ENCODE data around the gene PTPRN2. TPM values are rescaled to one million over a fixed set of nuclear protein-coding genes. Genes with fewer than 3 reads are reported as not detected.
A peak's percentile ranks its signal among the peaks of the same experiment; 100 is the strongest.

The PTPRN2 gene
- total RNA-seq, 1 donor from 2014 or later = 15.4 TPM

DNA sequence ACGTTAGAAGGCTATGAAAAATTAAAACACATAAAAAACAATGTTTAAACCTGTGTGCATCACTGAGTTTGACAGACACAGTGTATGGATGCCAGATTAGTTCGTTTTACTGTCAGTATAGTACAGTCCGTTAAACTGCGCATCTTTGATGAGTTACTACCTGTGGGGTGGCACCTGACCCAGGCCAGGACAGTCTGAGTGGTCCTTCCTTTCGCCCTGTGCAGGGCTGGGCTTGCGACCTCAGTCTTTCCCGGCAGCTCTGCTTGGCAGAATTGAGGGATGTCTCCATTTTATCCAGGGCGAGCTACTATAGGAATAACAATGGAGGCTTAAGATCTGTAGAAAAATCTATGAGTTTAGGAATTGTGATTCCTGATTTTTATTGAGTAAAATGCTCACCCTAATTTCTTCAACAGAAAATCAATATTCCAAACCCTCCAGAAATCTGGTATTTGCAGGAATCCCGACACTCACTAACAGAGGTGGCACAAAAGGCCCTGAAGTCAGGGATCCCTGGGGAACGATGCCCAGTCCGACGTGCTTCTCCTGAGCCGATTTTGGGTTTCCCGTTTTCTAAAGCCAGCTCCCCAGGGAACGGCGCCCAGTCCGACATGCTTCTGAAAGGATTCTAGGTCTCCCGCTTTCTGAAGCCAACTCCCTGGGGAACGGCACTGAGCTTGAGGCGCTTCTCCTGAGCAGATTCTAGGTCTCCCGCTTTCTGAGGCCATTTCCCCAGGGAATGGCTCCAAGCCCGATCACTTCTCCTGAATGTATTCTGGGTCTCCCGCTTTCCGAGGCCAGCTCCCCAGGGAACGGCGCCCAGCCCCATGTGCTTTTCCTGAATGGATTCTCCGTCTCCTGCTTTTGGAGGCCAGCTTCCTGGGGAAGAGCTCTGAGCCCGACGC is 873.2 kb downstream of the PTPRN2 start:
- Mint-ChIP-seq H3K9me3 (no peaks in the 10 kb centered on the region), H3K4me3 (no peak overlapping the region), H3K4me1 (ENCODE audit: unreplicated experiment) (peaks cover 5% of the 10 kb centered on the region)

DNA sequence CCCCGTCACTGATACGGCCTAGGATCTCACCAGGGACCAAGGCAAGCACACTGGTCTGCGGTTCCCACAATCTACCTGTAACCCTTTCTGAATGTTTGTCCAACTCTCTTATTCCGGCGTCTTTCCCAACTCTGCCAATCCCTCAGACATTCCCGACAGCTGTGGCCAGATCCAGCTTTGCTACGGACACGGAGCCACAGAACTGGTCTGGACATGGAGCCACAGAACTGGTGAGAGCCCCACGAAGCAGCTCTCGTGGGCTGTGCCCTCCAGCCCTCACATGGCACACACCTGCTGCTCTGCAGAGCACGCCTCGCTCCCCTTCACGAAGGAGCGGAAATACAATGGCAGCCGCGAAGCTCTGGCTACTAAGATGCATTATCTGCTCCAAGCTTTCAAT is 874.0 kb downstream of the PTPRN2 start:
- no peak for DNase-seq (ENCODE audit: extremely low spot score, unreplicated experiment)
- H3K27me3 Mint-ChIP-seq = peaks cover 27% of the 10 kb centered on the region
- H3K27ac Mint-ChIP-seq = no peak overlapping the region
- H3K36me3 Mint-ChIP-seq = no peaks in the 10 kb centered on the region
- H3K9me3 Mint-ChIP-seq = no peaks in the 10 kb centered on the region
- no peak overlapping the region for H3K4me3 Mint-ChIP-seq
- TF ChIP-seq, protein P1, sequence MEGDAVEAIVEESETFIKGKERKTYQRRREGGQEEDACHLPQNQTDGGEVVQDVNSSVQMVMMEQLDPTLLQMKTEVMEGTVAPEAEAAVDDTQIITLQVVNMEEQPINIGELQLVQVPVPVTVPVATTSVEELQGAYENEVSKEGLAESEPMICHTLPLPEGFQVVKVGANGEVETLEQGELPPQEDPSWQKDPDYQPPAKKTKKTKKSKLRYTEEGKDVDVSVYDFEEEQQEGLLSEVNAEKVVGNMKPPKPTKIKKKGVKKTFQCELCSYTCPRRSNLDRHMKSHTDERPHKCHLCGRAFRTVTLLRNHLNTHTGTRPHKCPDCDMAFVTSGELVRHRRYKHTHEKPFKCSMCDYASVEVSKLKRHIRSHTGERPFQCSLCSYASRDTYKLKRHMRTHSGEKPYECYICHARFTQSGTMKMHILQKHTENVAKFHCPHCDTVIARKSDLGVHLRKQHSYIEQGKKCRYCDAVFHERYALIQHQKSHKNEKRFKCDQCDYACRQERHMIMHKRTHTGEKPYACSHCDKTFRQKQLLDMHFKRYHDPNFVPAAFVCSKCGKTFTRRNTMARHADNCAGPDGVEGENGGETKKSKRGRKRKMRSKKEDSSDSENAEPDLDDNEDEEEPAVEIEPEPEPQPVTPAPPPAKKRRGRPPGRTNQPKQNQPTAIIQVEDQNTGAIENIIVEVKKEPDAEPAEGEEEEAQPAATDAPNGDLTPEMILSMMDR (conservative IDR thresholded peaks at IDR 0.05) = no peak
- H3K4me1 Mint-ChIP-seq (ENCODE audit: unreplicated experiment) = peaks cover 5% of the 10 kb centered on the region

More for the DNA sequence above, 873.2 kb downstream of the PTPRN2 start:
- TF ChIP-seq, protein P1 (conservative IDR thresholded peaks at IDR 0.05) = no peak
- Mint-ChIP-seq H3K36me3 (no peaks in the 10 kb centered on the region), H3K27me3 (peaks cover 18% of the 10 kb centered on the region), H3K27ac (no peak overlapping the region)
- DNase-seq (ENCODE audit: extremely low spot score, unreplicated experiment) = no peak

DNA sequence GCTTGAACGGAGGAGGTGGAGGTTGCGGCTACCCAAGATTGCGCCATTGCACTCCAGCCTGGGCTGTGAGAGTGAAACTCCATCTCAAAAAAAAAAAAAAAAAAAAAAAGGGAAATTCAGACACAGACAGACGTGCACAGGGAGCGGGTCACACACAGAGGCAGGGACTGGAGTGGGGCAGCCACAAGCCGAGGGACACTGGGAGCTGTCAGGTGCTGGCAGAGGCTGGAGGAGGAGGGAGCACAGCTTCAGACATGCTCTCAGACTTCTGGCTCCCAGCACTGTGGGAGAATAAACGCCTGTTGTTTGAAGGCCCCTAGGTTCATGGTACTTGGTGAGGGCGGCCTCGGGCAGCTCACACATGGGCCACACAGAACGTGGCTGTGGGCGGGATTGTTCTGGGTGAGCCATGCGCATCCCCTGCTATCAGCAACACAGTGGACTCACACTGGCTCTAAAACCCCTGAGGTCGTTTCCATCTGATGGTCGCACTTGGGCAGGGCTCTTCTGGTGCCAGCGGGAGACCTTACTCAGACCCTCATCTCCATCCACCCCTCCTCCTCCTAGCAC is 874.9 kb downstream of the PTPRN2 start:
- no peak overlapping the region for H3K4me3 Mint-ChIP-seq
- no peaks in the 10 kb centered on the region for H3K36me3 Mint-ChIP-seq
- DNase-seq (ENCODE audit: extremely low spot score, unreplicated experiment) = no peak
- TF ChIP-seq, protein P1 (conservative IDR thresholded peaks at IDR 0.05) = no peak
- H3K4me1 Mint-ChIP-seq (ENCODE audit: unreplicated experiment) = peaks cover under 1% of the 10 kb centered on the region
- peaks cover 33% of the 10 kb centered on the region for H3K27me3 Mint-ChIP-seq
- H3K9me3 Mint-ChIP-seq = no peaks in the 10 kb centered on the region
- H3K27ac Mint-ChIP-seq = no peak overlapping the region

DNA sequence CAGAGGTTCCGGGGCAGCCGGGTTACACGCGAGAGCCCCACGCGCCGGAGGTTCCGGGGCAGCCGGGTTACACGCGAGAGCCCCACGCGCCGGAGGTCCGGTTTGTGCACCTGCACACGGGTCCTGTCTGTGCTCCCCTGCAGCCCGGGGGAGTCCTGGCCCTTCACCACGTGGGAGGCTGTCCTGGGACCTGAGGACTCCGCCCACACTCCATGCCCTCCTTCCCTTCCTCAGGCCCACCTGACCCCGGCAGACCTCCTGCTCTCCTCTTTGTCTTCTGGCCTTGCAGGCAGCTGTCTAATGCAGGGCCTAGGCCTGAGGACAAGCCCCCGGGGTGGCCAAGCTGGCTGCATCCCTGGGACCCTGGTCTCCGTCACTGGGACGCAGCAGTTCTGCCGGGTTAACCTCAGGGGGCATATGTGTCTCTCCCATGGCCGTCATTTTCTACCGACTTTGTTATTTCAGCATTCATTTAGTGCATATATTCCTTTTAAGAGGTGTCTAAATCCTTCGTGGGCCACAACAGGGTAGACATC is 876.2 kb downstream of the PTPRN2 start:
- Mint-ChIP-seq H3K4me3 (no peak overlapping the region), H3K27me3 (peaks cover 43% of the 10 kb centered on the region), H3K4me1 (ENCODE audit: unreplicated experiment) (no peaks in the 10 kb centered on the region), H3K36me3 (no peaks in the 10 kb centered on the region), H3K9me3 (no peaks in the 10 kb centered on the region), H3K27ac (no peak overlapping the region)
- TF ChIP-seq, protein P1 (conservative IDR thresholded peaks at IDR 0.05) = no peak
- DNase-seq (ENCODE audit: extremely low spot score, unreplicated experiment) = peak; percentile 53

DNA sequence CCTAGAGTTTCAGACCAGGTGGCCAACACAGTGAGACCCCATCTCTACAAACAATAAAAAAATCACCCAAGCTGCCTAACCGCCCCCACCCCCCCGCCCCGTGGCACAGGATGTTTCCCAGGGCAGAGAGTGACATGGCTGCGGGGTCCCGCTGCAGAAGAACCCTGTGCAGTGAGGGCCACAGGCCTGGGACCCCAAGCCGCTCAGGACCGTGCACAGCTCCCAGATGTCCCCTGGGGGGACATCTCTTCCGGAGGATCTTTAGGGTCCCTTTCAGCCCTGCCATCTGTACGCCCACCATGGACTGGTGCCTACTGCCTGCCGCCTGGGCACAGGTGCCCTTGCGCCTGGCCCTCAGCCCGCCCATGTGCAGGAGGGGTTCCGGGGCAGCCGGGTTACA is 877.2 kb downstream of the PTPRN2 start:
- H3K9me3 Mint-ChIP-seq = no peaks in the 10 kb centered on the region
- H3K36me3 Mint-ChIP-seq = no peaks in the 10 kb centered on the region
- H3K27ac Mint-ChIP-seq = no peak overlapping the region
- H3K4me1 Mint-ChIP-seq (ENCODE audit: unreplicated experiment) = no peaks in the 10 kb centered on the region
- H3K27me3 Mint-ChIP-seq = peaks cover 52% of the 10 kb centered on the region
- DNase-seq (ENCODE audit: extremely low spot score, unreplicated experiment) = peak; percentile 53
- TF ChIP-seq, protein P1 (conservative IDR thresholded peaks at IDR 0.05) = no peak
- no peak overlapping the region for H3K4me3 Mint-ChIP-seq

Measured in type B pancreatic cell (in vitro differentiated cells).